ENCODE data around the gene SLC9C1. TPM values are rescaled to one million over a fixed set of nuclear protein-coding genes. Genes with fewer than 3 reads are reported as not detected.

The SLC9C1 gene
- total and polyA plus RNA-seq, 2 of the 13 experiments (the other 11 are each of a cell fraction or from before 2014, with no cell fraction given): not detected

GRCh38 chr3:112122870-112123269 lies 171.1 kb downstream of the SLC9C1 start:
- Histone ChIP-seq H2AFZ (ENCODE audit: low read length) (no peak overlapping the region), H3K4me1 (ENCODE audit: insufficient read depth, low read length) (no peaks in the 10 kb centered on the region), H3K27ac (ENCODE audit: extremely low read length, insufficient read depth, low read length) (no peak overlapping the region), H3K4me2 (ENCODE audit: low read depth, low read length) (no peak overlapping the region), H3K9me3 (ENCODE audit: low read length) (no peaks in the 10 kb centered on the region), H3K79me2 (ENCODE audit: insufficient read depth, low read length) (no peaks in the 10 kb centered on the region), H3K36me3 (replicated peaks in 1 of 2; ENCODE audit: control insufficient read depth in 1 of 2, insufficient read depth in 2 of 2, low read length in 2 of 2) (no peaks in the 10 kb centered on the region), H3K4me3 (replicated peaks in 1 of 3; ENCODE audit: insufficient read depth in 1 of 3, low read depth in 2 of 3, low read length in 3 of 3) (no peak overlapping the region), H4K20me1 (ENCODE audit: insufficient read depth, low read length) (no peaks in the 10 kb centered on the region), H3K27me3 (ENCODE audit: control insufficient read depth in 1 of 2, insufficient read depth in 2 of 2, low read length in 2 of 2) (no peaks in the 10 kb centered on the region), H3K9ac (ENCODE audit: insufficient read depth, low read depth, low read length) (no peak overlapping the region)
- FAIRE-seq: no peak
- intact Hi-C loops (cut with micrococcal nuclease; ENCODE audit: unreplicated experiment): no loop called here
- ChIA-PET POLR2A (no interaction called here), CTCF (ENCODE audit: low intra/inter-chr PET ratio, low total read pairs) (no interaction called here)
- no peak for ATAC-seq
- TF ChIP-seq NR3C1 (CRISPR knock-in tag; IDR thresholded peaks at IDR 0.05) (no peak), ARNTL (CRISPR knock-in tag; IDR thresholded peaks at IDR 0.05) (no peak), CSRNP1 (CRISPR knock-in tag; IDR thresholded peaks at IDR 0.05) (no peak), ZNF7 (CRISPR knock-in tag; IDR thresholded peaks at IDR 0.05) (no peak), CBX2 (IDR thresholded peaks at IDR 0.05; ENCODE audit: low read depth, low read length) (no peak), CBX2 (CRISPR knock-in tag; IDR thresholded peaks at IDR 0.05; ENCODE audit: low read depth) (no peak), ZNF552 (CRISPR knock-in tag; IDR thresholded peaks at IDR 0.05; ENCODE audit: borderline replicate concordance) (no peak), SNRNP70 (IDR thresholded peaks at IDR 0.05; ENCODE audit: low read depth, low read length) (no peak), ONECUT2 (CRISPR knock-in tag; IDR thresholded peaks at IDR 0.05) (no peak), EHMT2 (IDR thresholded peaks at IDR 0.05; ENCODE audit: borderline replicate concordance, low read depth, low read length) (no peak), ZNF770 (CRISPR knock-in tag; IDR thresholded peaks at IDR 0.05) (no peak), FLYWCH1 (CRISPR knock-in tag; IDR thresholded peaks at IDR 0.05) (no peak), EP300 (IDR thresholded peaks at IDR 0.05; ENCODE audit: low read depth in 2 of 2, low read length in 2 of 2) (no peak), EP300 (CRISPR knock-in tag; IDR thresholded peaks at IDR 0.05; ENCODE audit: borderline replicate concordance) (no peak), HOXA3 (CRISPR knock-in tag; IDR thresholded peaks at IDR 0.05) (no peak), ZNF12 (CRISPR knock-in tag; IDR thresholded peaks at IDR 0.05) (no peak), ZNF749 (CRISPR knock-in tag; IDR thresholded peaks at IDR 0.05; ENCODE audit: borderline replicate concordance) (no peak)
- TF ChIP-seq, protein P1, sequence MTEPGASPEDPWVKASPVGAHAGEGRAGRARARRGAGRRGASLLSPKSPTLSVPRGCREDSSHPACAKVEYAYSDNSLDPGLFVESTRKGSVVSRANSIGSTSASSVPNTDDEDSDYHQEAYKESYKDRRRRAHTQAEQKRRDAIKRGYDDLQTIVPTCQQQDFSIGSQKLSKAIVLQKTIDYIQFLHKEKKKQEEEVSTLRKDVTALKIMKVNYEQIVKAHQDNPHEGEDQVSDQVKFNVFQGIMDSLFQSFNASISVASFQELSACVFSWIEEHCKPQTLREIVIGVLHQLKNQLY (CRISPR knock-in tag; IDR thresholded peaks at IDR 0.05): no peak
- DNase-seq (ENCODE audit: low spot score): no peak
- in situ Hi-C loops (cut with HindIII; ENCODE audit: extremely low pct_ligation_motif_present, low pct_unique_long_range_greater_than_20kb): no loop called here
- no TSS peak for BruUV-seq (replicated peaks)
